ENCODE results near the gene DEPDC1.

Gene DEPDC1

GRCh38 chr1:68470388-68470970 lies 26.4 kb downstream of the DEPDC1 start:
- DNase-seq: no peak

GRCh38 chr1:68464891-68465290 lies 32.0 kb downstream of the DEPDC1 start:
- no peak for DNase-seq

GRCh38 chr1:68460935-68461334 lies 35.9 kb downstream of the DEPDC1 start:
- DNase-seq: no peak

DNA sequence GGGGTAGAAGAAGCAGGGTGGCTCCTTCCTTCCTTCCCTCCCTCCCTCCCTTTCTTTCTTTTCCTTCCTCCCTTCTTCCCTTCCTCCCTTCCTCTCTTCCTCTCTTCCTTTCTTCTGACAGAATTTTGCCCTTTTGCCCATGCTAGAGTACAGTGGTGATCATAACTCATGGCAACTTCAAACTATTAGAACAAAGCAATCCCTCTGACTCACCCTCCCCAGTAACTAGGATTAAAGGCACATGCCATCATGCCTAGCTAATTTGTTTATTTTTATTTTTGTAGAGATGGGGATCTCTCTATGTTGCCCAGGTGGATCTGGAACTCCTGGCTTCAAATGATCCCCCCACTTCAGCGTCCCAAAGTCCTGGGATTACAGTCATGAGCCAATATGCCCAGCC lies 37.1 kb downstream of the DEPDC1 start:
- DNase-seq: no peak

DNA sequence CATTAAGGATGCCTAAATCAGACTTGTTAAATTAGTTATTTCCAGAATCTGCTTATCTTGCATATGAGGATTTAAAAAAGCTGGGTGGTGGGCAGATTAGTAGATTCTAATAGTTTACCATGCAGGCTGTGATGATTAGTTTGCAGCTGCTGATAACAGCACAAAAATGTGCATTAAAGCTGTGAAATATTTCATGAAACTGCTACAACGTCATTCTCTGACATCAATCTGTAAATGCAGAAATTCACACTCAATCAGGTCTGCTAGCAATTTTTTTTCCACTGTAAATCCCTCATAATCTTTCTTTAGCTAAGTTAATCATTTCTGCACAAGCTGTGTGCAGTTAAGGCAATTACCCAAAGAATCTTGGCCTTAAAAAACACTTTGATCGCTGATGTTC lies 37.8 kb downstream of the DEPDC1 start:
- no peak for DNase-seq

DNA sequence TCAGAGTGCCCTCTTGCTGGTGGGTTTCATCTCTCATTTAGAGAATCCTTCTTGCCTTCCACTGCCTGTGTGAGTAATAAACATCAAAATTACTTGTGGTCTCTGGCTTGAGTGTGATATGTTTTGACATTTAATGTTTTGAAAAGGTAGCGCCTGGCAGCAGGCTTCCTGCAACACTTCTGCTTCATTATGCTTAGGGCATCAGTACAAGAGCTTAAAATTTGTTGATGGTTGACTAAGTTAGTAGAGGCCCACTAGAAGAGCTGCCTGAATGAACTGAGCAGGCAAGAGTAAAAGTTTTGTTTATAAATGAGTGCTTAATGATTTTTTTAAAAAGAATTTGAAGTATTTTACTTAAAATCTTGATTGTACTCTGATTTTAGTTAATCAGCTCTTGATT lies 40.7 kb downstream of the DEPDC1 start:
- no peak for DNase-seq

GRCh38 chr1:68454534-68454933 lies 42.3 kb downstream of the DEPDC1 start:
- no peak for DNase-seq

DNA sequence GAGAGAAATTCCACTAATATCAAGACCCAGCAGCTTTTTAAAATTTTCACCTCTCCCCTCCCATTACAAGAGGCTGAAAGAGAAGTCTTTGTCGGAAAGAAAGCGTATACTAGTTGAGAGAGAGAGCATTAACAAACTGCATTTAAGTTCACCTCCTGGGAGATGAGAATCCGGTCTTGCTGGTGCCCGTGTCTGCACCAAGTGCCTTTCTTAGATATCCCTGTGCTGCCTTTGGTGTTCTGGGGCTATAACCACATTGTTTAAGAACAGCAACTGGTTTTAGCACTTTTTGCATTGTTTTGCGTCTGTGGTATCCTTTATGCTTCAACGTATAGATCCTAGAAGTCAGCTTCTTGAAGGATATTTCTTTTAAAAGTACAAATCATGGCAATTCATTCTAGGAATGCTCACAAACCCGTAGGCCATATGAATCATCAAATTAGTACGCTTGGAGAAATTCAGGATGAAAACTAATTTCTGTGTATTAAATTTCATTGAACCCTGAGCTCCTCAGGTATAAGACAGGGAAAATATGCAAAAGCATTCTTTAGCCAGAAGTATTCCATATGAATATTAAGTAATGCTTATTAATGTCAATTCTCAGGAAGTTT lies 43.7 kb downstream of the DEPDC1 start:
- no peak for DNase-seq

GRCh38 chr1:68449901-68450300 lies 47.0 kb downstream of the DEPDC1 start, which contains the start of gene RPE65:
TSS of gene RPE65 (minus strand) at chr1:68449954. CDS start at chr1:68449905, 49 bp downstream.
- DNase-seq: no peak

DNA sequence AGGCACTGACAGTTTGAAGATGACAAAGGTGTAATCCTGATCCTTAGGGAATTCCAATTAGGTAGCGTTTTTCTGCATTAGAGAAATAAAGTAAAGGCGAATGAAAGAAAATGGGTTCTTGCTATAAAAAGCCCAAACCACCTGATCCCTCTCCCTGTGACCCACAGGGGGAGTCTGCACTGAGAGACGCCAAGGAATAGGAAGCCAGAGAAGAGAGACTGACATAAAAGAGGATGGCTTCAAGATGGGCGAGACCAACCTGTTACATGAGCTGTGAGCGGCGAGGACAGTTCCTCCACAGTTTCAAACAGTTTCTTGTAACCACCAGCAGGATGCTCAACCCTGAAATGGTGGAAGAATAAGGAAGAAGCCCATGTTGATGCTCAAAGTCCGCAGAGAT lies 48.5 kb downstream of the DEPDC1 start:
- DNase-seq: no peak

DNA sequence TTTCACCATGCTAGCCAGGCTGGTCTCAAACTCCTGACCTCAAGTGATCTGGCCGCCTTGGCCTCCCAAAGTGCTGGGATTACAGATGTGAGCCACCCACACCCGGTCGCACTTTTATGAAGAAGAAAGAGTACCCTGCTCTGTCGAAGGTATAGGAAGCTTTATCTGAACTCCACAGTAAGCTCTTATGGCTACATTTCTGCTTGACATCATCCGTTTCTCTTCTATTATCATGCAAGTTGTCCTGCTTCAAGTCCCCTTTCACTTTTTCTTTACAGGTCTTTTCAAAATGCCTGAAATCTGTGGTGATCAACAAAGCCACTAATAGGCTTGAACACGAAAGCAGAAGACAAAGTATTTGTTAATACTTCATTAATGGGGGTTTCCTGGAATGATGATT lies 51.2 kb downstream of the DEPDC1 start:
- DNase-seq: no peak

DNA sequence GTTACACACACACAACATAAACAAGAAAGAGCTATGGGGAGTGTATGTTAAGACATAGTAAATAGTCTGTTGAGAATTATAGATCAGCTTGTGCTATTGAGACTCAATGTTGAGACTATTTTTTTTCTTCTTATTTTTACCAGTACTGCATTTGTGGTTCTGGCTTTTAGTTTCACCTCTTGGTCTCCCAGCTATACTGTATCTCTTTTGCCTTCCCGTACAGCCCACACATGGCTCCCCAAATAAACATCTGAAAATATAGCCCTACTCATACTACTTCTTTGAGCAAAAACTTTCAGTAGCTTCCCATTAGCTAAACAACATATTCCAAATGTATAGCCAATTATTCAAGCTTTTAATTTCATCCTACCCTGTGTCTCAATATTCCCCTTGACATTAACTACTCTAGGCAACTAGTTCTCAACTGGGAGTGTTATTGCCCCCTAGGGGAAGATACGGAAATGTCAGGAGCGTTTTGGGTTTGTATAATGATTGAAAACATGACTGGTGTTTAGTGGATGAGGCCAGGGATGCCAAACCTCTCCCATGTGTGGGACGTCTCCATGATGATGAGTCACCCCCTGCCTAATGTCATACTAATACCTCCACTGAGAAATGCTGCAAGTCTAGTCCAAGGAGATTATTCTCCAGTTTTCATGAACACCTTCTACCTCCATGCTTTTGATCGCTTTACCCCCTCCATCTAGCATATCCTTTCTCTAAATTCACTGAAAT lies 53.9 kb downstream of the DEPDC1 start:
- no peak for DNase-seq

- DNase-seq: no peak
Measured at GRCh38 chr1:68442006-68442405, 54.9 kb downstream of the DEPDC1 start.

DNA sequence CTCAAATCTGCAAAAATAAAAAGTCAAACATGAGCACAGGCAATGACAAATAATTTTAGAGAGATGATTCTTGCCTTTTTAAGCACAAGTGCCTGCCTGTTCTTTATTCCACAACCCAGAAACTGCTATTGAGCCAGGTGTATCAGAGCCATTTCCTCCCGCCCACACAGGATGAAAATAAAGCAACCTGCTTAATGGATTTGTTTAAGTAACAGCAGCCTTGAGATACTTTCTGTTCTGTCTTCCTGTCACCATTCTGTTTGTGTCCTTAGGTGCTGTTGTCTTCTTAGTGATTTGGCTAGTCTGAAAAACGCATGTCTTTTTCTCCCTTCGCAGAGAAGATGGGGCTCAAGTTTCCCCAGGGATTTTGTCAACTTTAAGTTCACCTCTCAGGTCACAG lies 58.6 kb downstream of the DEPDC1 start:
- DNase-seq: no peak

DNA sequence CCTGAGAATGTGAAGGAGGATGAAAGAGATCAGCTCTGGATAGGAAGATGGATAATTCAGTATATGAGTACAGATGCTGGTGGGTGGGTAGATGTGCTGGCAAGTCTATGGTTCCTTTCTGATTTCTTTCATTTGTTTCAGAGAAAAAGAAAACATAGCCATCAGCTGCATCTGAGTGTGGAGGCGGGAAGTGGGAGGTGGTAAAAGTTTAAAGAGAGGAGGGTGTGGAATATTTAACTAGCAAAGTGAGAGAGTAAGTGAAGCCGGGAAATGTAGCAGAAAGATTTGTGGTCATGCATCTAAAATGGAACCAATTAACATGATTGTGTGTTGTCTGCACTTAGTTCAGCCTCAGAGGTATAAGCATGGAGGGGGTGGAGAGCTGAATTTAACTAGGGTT lies 63.5 kb downstream of the DEPDC1 start:
- no peak for DNase-seq

DNA sequence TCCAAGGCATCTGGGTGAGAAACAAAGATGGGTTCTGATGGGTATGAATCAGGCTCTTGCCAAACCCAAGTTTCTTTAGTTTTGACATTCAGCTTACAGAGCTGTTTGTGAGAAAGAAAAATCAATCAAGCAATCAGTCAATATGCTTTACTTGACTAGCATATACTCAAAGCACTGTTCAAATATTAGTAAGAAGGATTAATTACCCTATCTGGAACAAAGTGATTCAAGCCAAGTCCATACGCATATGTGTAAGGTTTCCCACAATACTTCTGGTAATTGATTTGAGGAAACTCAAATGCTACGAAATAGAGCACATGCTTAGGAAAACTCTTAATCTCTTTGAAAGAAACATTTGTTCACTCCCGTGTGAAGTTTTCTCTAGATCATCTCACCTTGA lies 65.8 kb downstream of the DEPDC1 start:
- DNase-seq: no peak

DNA sequence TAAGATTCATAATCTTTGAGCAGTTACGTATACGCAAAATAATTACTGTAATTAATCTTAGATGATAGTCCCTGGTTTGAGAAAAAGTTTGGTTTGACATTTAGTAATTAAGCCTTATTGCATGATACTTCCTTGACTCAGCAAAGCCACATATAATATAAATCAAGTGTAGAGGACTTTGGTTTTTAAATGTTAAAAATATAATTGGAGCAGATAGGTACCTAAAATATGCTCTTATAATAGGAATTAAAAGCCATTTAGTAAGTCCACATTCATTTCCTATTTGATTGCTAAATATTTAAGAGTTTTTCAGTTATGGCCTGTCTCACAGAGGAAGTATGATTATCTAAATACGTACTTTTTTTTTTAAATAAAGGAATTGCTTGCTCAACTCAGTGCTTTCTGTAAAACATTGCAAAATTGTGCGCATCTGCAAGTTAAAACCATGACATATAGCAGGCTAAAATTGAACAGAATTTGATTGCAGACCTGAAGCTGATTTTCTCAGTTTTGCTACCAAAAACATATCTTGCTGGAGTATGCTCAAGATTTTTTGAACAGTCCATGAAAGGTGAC lies 67.6 kb downstream of the DEPDC1 start:
- no peak for DNase-seq

DNA sequence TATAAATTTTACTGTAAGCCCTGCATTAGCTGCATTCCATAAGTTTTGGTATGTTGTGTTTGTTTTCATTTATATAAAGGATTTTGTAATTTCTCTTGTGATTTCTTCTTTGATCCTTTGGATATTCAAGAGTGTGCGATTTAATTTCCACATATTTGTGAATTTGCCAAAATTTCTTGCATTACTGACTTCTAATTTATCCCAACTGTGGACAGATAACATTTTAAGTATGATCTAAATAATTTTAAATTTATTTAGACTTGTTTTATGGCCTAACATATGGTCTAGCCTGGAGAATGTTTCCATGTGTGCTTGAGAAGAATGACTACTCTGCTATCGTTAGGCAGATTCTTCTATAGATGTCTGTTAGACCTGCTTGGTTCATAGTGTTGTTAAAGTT lies 70.3 kb downstream of the DEPDC1 start:
- no peak for DNase-seq

Measured in activated CD4-positive, CD25-positive, alpha-beta regulatory T cell (primary cell).